Urinary bladder (tissue), 4 donors: ENCODE measurements around the gene ZNF576. TPM values are rescaled to one million over a fixed set of nuclear protein-coding genes. Genes with fewer than 3 reads are reported as not detected.
"Not testable (repeated sequence)": the region's sequence is repeated elsewhere in the genome, so short reads cannot be mapped to it uniquely, and the experiment has no call there.

Experiments used
- DNase-seq: peaks from one replicate; pipeline ENCODE4 v3.0.0-alpha.2; 2015; ENCODE audit errors: extremely low spot score
- H3K27ac ChIP-seq: one replicate; pipeline ENCODE4 v1.5.1; 2013; ENCODE audit warnings: low read depth, mild to moderate bottlenecking, moderate library complexity
- H3K36me3 ChIP-seq: one replicate; pipeline ENCODE4 v1.6.1; 2013; ENCODE audit warnings: mild to moderate bottlenecking, moderate library complexity; ENCODE audit not compliant: insufficient read depth
- H3K4me1 ChIP-seq: one replicate; pipeline ENCODE4 v1.6.1; 2013; ENCODE audit warnings: mild to moderate bottlenecking, moderate library complexity; ENCODE audit not compliant: insufficient read depth
- H3K4me3 ChIP-seq: one replicate; pipeline ENCODE4 v1.5.1; 2013; ENCODE audit warnings: low read depth, low read length
- WGBS: extraction: QIAGEN DNeasy Blood & Tissue Kit; methylation state at CpG from one replicate; pipeline ENCODE4 v1.1.7; 2013; 5-methylcytosine and 5-hydroxymethylcytosine counted together
- polyA plus RNA-seq: library from polyadenylated mRNA; stranded (reverse); fragments of 200-250 nt; gene quantifications from one replicate; pipeline ENCODE4 v1.2.3, GENCODE V29; 2013
- total RNA-seq: library from RNA; depleted of rRNA; stranded (reverse); fragments of >200 nt; gene quantifications from one replicate; pipeline ENCODE4 v1.2.3, GENCODE V29; 2014
- donor health status: healthy with polysubstance abuse.
- donor health status: healthy.

The ZNF576 gene
- total and polyA plus RNA-seq, 2 donors: 5.1 to 19.2 TPM

- H3K4me1 ChIP-seq: no peaks in the 10 kb centered on the region
- 98% methylated on average over 6 of the region's 6 CpGs for WGBS
Measured at GRCh38 chr19:43648633-43649032, 52.2 kb downstream of the ZNF576 start.

DNA sequence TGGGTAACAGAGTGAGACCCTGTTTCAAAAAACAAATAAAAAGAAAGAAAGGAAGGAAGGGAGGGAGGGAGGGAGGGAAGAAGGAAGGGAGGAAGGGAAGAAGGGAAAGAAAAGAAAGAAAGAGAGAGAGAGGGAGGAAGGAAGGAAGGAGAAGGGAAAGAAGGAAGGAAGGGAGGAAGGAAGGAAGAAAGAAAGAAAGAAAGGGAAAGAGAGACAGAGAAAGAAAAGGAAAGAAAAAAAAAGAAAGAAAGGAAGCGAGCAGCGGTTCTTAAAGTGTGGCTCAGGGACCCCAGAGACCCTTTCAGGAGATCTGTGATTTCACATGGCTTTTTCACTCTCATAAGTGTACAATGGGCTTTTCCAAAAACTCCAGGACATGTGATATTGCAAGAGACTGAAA is 53.1 kb downstream of the ZNF576 start:
- 88% methylated on average over 2 of the region's 2 CpGs for WGBS
- Histone ChIP-seq H3K4me3 (no peak overlapping the region), H3K27ac (no peak overlapping the region), H3K36me3 (no peaks in the 10 kb centered on the region), H3K4me1 (no peaks in the 10 kb centered on the region)
- no peak for DNase-seq

More at GRCh38 chr19:43648633-43649032, 52.2 kb downstream of the ZNF576 start:
- DNase-seq: no peak
- no peaks in the 10 kb centered on the region for H3K36me3 ChIP-seq
- no peak overlapping the region for H3K4me3 ChIP-seq
- H3K27ac ChIP-seq: no peak overlapping the region

GRCh38 chr19:43650276-43650675 is 53.9 kb downstream of the ZNF576 start:
- H3K27ac ChIP-seq, H3K4me1 ChIP-seq, H3K4me3 ChIP-seq, H3K36me3 ChIP-seq, DNase-seq: not testable (repeated sequence)
- 97% methylated on average over 7 of the region's 7 CpGs for WGBS

Other genes with a start within 250 kb of the ZNF576 start
- 3.0 TPM for gene CD177, start 242.9 kb upstream of the ZNF576 start, total RNA-seq
- 0.22 TPM for gene CD177, start 242.9 kb upstream of the ZNF576 start, polyA plus RNA-seq
- gene TEX101, start 181.7 kb upstream of the ZNF576 start, total RNA-seq: not detected
- gene TEX101, start 181.7 kb upstream of the ZNF576 start, polyA plus RNA-seq: not detected
- gene LYPD3, start 131.0 kb upstream of the ZNF576 start, total RNA-seq: 2.8 TPM
- 7.7 TPM for gene LYPD3, start 131.0 kb upstream of the ZNF576 start, polyA plus RNA-seq
- gene PHLDB3, start 91.8 kb upstream of the ZNF576 start, total RNA-seq: 10.7 TPM
- gene PHLDB3, start 91.8 kb upstream of the ZNF576 start, polyA plus RNA-seq: 12.4 TPM
- gene ETHE1, start 69.4 kb upstream of the ZNF576 start, total RNA-seq: 27.6 TPM
- gene ETHE1, start 69.4 kb upstream of the ZNF576 start, polyA plus RNA-seq: 60.1 TPM
- 0.42 TPM for gene ZNF575, start 63.4 kb upstream of the ZNF576 start, total RNA-seq
- 2.3 TPM for gene ZNF575, start 63.4 kb upstream of the ZNF576 start, polyA plus RNA-seq
- gene XRCC1, start 21.1 kb upstream of the ZNF576 start, total RNA-seq: 8.7 TPM
- 25.4 TPM for gene XRCC1, start 21.1 kb upstream of the ZNF576 start, polyA plus RNA-seq
- 11.4 TPM for gene PINLYP, start 20.8 kb upstream of the ZNF576 start, total RNA-seq
- 14.6 TPM for gene PINLYP, start 20.8 kb upstream of the ZNF576 start, polyA plus RNA-seq
- gene IRGQ, start 461 bp upstream of the ZNF576 start, total RNA-seq: 26.2 TPM
- gene IRGQ, start 461 bp upstream of the ZNF576 start, polyA plus RNA-seq: 5.9 TPM
- not detected for gene SRRM5, start 15.5 kb downstream of the ZNF576 start, total RNA-seq
- 0.23 TPM for gene SRRM5, start 15.5 kb downstream of the ZNF576 start, polyA plus RNA-seq
- gene ZNF428, start 23.0 kb downstream of the ZNF576 start, total RNA-seq: 27.4 TPM
- 51.5 TPM for gene ZNF428, start 23.0 kb downstream of the ZNF576 start, polyA plus RNA-seq
- 8.7 TPM for gene CADM4, start 43.3 kb downstream of the ZNF576 start, total RNA-seq
- gene CADM4, start 43.3 kb downstream of the ZNF576 start, polyA plus RNA-seq: 13.3 TPM
- gene PLAUR, start 73.6 kb downstream of the ZNF576 start, total RNA-seq: 10.6 TPM
- 24.9 TPM for gene PLAUR, start 73.6 kb downstream of the ZNF576 start, polyA plus RNA-seq
- gene IRGC, start 119.5 kb downstream of the ZNF576 start, total RNA-seq: not detected
- not detected for gene IRGC, start 119.5 kb downstream of the ZNF576 start, polyA plus RNA-seq
- gene SMG9, start 158.4 kb downstream of the ZNF576 start, total RNA-seq: 12.5 TPM
- 29.6 TPM for gene SMG9, start 158.4 kb downstream of the ZNF576 start, polyA plus RNA-seq
- 4.3 TPM for gene KCNN4, start 184.4 kb downstream of the ZNF576 start, total RNA-seq
- gene KCNN4, start 184.4 kb downstream of the ZNF576 start, polyA plus RNA-seq: 14.3 TPM
- 0.58 TPM for gene LYPD5, start 205.9 kb downstream of the ZNF576 start, total RNA-seq
- gene LYPD5, start 205.9 kb downstream of the ZNF576 start, polyA plus RNA-seq: 1.3 TPM
- 54.0 TPM for gene ZNF283, start 230.7 kb downstream of the ZNF576 start, total RNA-seq
- gene ZNF283, start 230.7 kb downstream of the ZNF576 start, polyA plus RNA-seq: 3.1 TPM